CD4-positive, alpha-beta memory T cell (primary cell): ENCODE results near the gene ST14. TPM values are rescaled to one million over a fixed set of nuclear protein-coding genes. Genes with fewer than 3 reads are reported as not detected.
A peak's percentile ranks its signal among the peaks of the same experiment; 100 is the strongest.

Source experiments
- CTCF ChIA-PET: fragments of 350-600 bp; sonication (Branson Sonifier 250); formaldehyde crosslinking; loops from one replicate; lab custom pipeline; 2021; ENCODE audit warnings: inconsistent platforms; ENCODE audit not compliant: partially characterized antibody; lab: Charles Lee
- POLR2A ChIA-PET: fragments of 350-600 bp; sonication (Branson Sonifier 250); formaldehyde crosslinking; loops from one replicate; lab custom pipeline; 2021; ENCODE audit not compliant: partially characterized antibody; lab: Charles Lee
- DNase-seq, 5 donors: peaks; one replicate each; pipeline versions ENCODE4 v3.0.0 to v3.0.0-alpha.2; 2020 to 2022; ENCODE audit warnings: mixed read lengths in 1 of 5
- H3K27ac ChIP-seq: one replicate; pipeline ENCODE4 v1.7.0; 2013; ENCODE audit warnings: low read depth, low read length
- H3K27me3 ChIP-seq: 2 replicates; pipeline ENCODE4 v1.7.0; 2013; ENCODE audit warnings: mild to moderate bottlenecking, low read length, moderate library complexity; ENCODE audit not compliant: insufficient read depth
- H3K36me3 ChIP-seq: 2 replicates; pipeline ENCODE4 v1.7.0; 2013; ENCODE audit warnings: mild to moderate bottlenecking, low read length, moderate library complexity; ENCODE audit not compliant: insufficient read depth
- H3K4me1 ChIP-seq: 2 replicates; pipeline ENCODE4 v1.7.0; 2013; ENCODE audit warnings: mild to moderate bottlenecking, low read length, moderate library complexity; ENCODE audit not compliant: insufficient read depth
- H3K4me3 ChIP-seq, 2 donors: one replicate each; pipeline ENCODE4 v1.7.0; 2013; ENCODE audit warnings: low read length in 2 of 2, mild to moderate bottlenecking in 1 of 2
- H3K9me3 ChIP-seq, 2 donors: one replicate each; pipeline ENCODE4 v1.7.0; 2013; ENCODE audit warnings: low read length in 2 of 2, control low read depth in 1 of 2; ENCODE audit not compliant: control insufficient read depth in 1 of 2
- H3K27ac Mint-ChIP-seq, 7 donors: one replicate each; pipeline ENCODE4 v1.8.0; 2020 to 2021; ENCODE audit warnings: mixed read lengths in 7 of 7, mild to moderate bottlenecking in 6 of 7, inconsistent platforms in 3 of 7, moderate library complexity in 3 of 7
- H3K27me3 Mint-ChIP-seq, 2 donors: one replicate each; pipeline ENCODE4 v1.8.0; 2020 to 2021; ENCODE audit warnings: mixed read lengths in 2 of 2
- H3K36me3 Mint-ChIP-seq, 2 donors: one replicate each; pipeline ENCODE4 v1.8.0; 2020 to 2021; ENCODE audit warnings: mixed read lengths in 2 of 2, inconsistent platforms in 1 of 2, mild to moderate bottlenecking in 1 of 2
- H3K4me1 Mint-ChIP-seq, 4 donors: one replicate each; pipeline ENCODE4 v1.8.0; 2020 to 2021; ENCODE audit warnings: mixed read lengths in 4 of 4, mild to moderate bottlenecking in 1 of 4
- H3K4me3 Mint-ChIP-seq, 8 donors: one replicate each; pipeline ENCODE4 v1.8.0; 2020 to 2021; ENCODE audit warnings: mixed read lengths in 8 of 8, mild to moderate bottlenecking in 7 of 8, moderate library complexity in 6 of 8, inconsistent platforms in 3 of 8
- H3K9me3 Mint-ChIP-seq, 8 donors: one replicate each; pipeline ENCODE4 v1.8.0; 2020 to 2021; ENCODE audit warnings: mixed read lengths in 8 of 8, mild to moderate bottlenecking in 5 of 8, inconsistent platforms in 3 of 8, moderate library complexity in 1 of 8
- intact Hi-C: fragments of 100-400 bp; cut with micrococcal nuclease; formaldehyde crosslinking; loops from one replicate; pipeline ENCODE4 v1.15.1; 2023
- polyA plus RNA-seq, 2 donors: library from polyadenylated mRNA; unstranded; fragments of 300-500 nt; fragmentation: Illumina TruSeq; gene quantifications; one replicate each; pipeline ENCODE4 v1.2.3, GENCODE V29; 2021
- total RNA-seq, 2 experiments: library from RNA; stranded (reverse); gene quantifications; one replicate each; pipeline ENCODE4 v1.2.3, GENCODE V29; 2021

Gene ST14
- total RNA-seq = under 1 TPM; 0.72 to 0.79 TPM
- polyA plus RNA-seq = under 1 TPM in 1 of 2 donors, not detected in 1; 0.47 TPM

- intact Hi-C loops = no loop called here
These were observed at the start of gene ST14 for GRCh38 chr11:130159657-130160497. TSS of gene ST14 (plus strand) at chr11:130159782. CDS start at chr11:130159980, 198 bp downstream.

GRCh38 chr11:130110339-130111108 lies 49.1 kb upstream of the ST14 start:
- POLR2A ChIA-PET = no interaction called here
- Mint-ChIP-seq H3K27me3 (no peaks in the 10 kb centered on the region), H3K27ac (no peak overlapping the region), H3K36me3 (peaks cover 40 to 45% of the 10 kb centered on the region in 2 donors), H3K4me1 (peaks cover 0 to 4% (median 1%) of the 10 kb centered on the region in 4 donors), H3K4me3 (no peak overlapping the region), H3K9me3 (no peaks in the 10 kb centered on the region)
- CTCF ChIA-PET = interaction anchor here (0.8 kb wide), 1 partner anchor 22 kb away, joined by 4 read pairs; no protein-coding TSS in a partner anchor
- no peak overlapping the region for H3K4me3 ChIP-seq
- H3K9me3 ChIP-seq = no peaks in the 10 kb centered on the region
- no peak for DNase-seq
- intact Hi-C loops = no loop called here
- no peaks in the 10 kb centered on the region for H3K4me1 ChIP-seq
- no peak overlapping the region for H3K27ac ChIP-seq
- H3K36me3 ChIP-seq = peaks cover 6% of the 10 kb centered on the region
- H3K27me3 ChIP-seq = no peaks in the 10 kb centered on the region

More at GRCh38 chr11:130159657-130160497, at the start of gene ST14:
- H3K4me3 Mint-ChIP-seq = peak within 1 kb of the TSS; percentile 50 to 84 (median 67)
- no peaks in the 10 kb centered on the region for H3K36me3 Mint-ChIP-seq
- Histone ChIP-seq H3K27me3 (peaks cover 8% of the 10 kb centered on the region), H3K4me1 (peaks cover 6% of the 10 kb centered on the region), H3K27ac (no peak within 1 kb of the TSS), H3K36me3 (no peaks in the 10 kb centered on the region), H3K9me3 (no peaks in the 10 kb centered on the region), H3K4me3 (no peak within 1 kb of the TSS)
- H3K27me3 Mint-ChIP-seq = peaks cover 41 to 46% of the 10 kb centered on the region in 2 donors
- peaks cover 6 to 27% (median 15%) of the 10 kb centered on the region in 4 donors for H3K4me1 Mint-ChIP-seq
- H3K27ac Mint-ChIP-seq = peak within 1 kb of the TSS in 1 of 7 donors; percentile 47
- ChIA-PET CTCF (no interaction called here), POLR2A (no interaction called here)
- H3K9me3 Mint-ChIP-seq = no peaks in the 10 kb centered on the region
- DNase-seq = no peak

GRCh38 chr11:130112071-130112830 lies 47.3 kb upstream of the ST14 start:
- H3K9me3 Mint-ChIP-seq = no peaks in the 10 kb centered on the region
- intact Hi-C loops = no loop called here

GRCh38 chr11:130114281-130114680 lies 45.3 kb upstream of the ST14 start:
- peaks cover 17% of the 10 kb centered on the region for H3K4me1 ChIP-seq
- H3K4me3 ChIP-seq = no peak overlapping the region
- no peak overlapping the region for H3K27ac Mint-ChIP-seq
- no peaks in the 10 kb centered on the region for H3K27me3 ChIP-seq
- intact Hi-C loops = no loop called here
- peaks cover 32 to 38% of the 10 kb centered on the region in 2 donors for H3K36me3 Mint-ChIP-seq
- ChIA-PET POLR2A (no interaction called here), CTCF (interaction anchor here (1.2 kb wide), 1 partner anchor 18 kb away, joined by 4 read pairs; no protein-coding TSS in a partner anchor)
- H3K27me3 Mint-ChIP-seq = no peaks in the 10 kb centered on the region
- H3K27ac ChIP-seq = no peak overlapping the region
- DNase-seq = no peak
- peaks cover 0 to 1% (median 0%) of the 10 kb centered on the region in 8 donors for H3K9me3 Mint-ChIP-seq
- H3K9me3 ChIP-seq = no peaks in the 10 kb centered on the region
- peaks cover 10 to 14% (median 13%) of the 10 kb centered on the region in 4 donors for H3K4me1 Mint-ChIP-seq
- H3K36me3 ChIP-seq = peaks cover 6% of the 10 kb centered on the region
- H3K4me3 Mint-ChIP-seq = no peak overlapping the region

More at GRCh38 chr11:130112071-130112830, 47.3 kb upstream of the ST14 start:
- no peaks in the 10 kb centered on the region for H3K27me3 ChIP-seq
- CTCF ChIA-PET = interaction anchor here (1.1 kb wide), 1 partner anchor 20 kb away, joined by 4 read pairs; no protein-coding TSS in a partner anchor
- H3K36me3 ChIP-seq = peaks cover 6% of the 10 kb centered on the region
- no peaks in the 10 kb centered on the region for H3K4me1 ChIP-seq
- Mint-ChIP-seq H3K36me3 (peaks cover 33 to 38% of the 10 kb centered on the region in 2 donors), H3K4me1 (no peaks in the 10 kb centered on the region), H3K27ac (no peak overlapping the region), H3K4me3 (no peak overlapping the region), H3K27me3 (no peaks in the 10 kb centered on the region)
- no peak overlapping the region for H3K4me3 ChIP-seq
- H3K9me3 ChIP-seq = no peaks in the 10 kb centered on the region
- H3K27ac ChIP-seq = no peak overlapping the region
- no peak for DNase-seq
- POLR2A ChIA-PET = interaction anchor here (0.7 kb wide), 1 partner anchor 117 kb away, joined by 3 read pairs; no protein-coding TSS in a partner anchor

- peaks cover 21% of the 10 kb centered on the region for H3K4me1 ChIP-seq
- ChIA-PET CTCF (interaction anchor here (1.2 kb wide), 1 partner anchor 18 kb away, joined by 4 read pairs; no protein-coding TSS in a partner anchor), POLR2A (no interaction called here)
- peaks cover 6% of the 10 kb centered on the region for H3K36me3 ChIP-seq
- Mint-ChIP-seq H3K27ac (no peak overlapping the region), H3K36me3 (peaks cover 30 to 35% of the 10 kb centered on the region in 2 donors), H3K9me3 (peaks cover 0 to 1% (median 0%) of the 10 kb centered on the region in 8 donors), H3K4me3 (no peak overlapping the region), H3K27me3 (no peaks in the 10 kb centered on the region), H3K4me1 (peaks cover 13 to 18% (median 17%) of the 10 kb centered on the region in 4 donors)
- no peak for DNase-seq
- H3K4me3 ChIP-seq = no peak overlapping the region
- no peaks in the 10 kb centered on the region for H3K9me3 ChIP-seq
- H3K27ac ChIP-seq = no peak overlapping the region
- no peaks in the 10 kb centered on the region for H3K27me3 ChIP-seq
- intact Hi-C loops = no loop called here
These were observed 44.9 kb upstream of the ST14 start for GRCh38 chr11:130114726-130115125.

- Histone ChIP-seq H3K27ac (no peak overlapping the region), H3K36me3 (peaks cover 5% of the 10 kb centered on the region), H3K27me3 (no peaks in the 10 kb centered on the region), H3K4me3 (no peak overlapping the region), H3K9me3 (no peaks in the 10 kb centered on the region), H3K4me1 (peaks cover 21% of the 10 kb centered on the region)
- Mint-ChIP-seq H3K4me1 (peaks cover 15 to 22% (median 20%) of the 10 kb centered on the region in 4 donors), H3K36me3 (peaks cover 25 to 30% of the 10 kb centered on the region in 2 donors), H3K27me3 (no peaks in the 10 kb centered on the region), H3K9me3 (peaks cover 0 to 1% (median 0%) of the 10 kb centered on the region in 8 donors), H3K27ac (no peak overlapping the region), H3K4me3 (no peak overlapping the region)
- intact Hi-C loops = no loop called here
- DNase-seq = no peak
- POLR2A ChIA-PET = no interaction called here
- CTCF ChIA-PET = interaction anchor here (1.2 kb wide), 1 partner anchor 17 kb away, joined by 4 read pairs; no protein-coding TSS in a partner anchor
These were observed 44.4 kb upstream of the ST14 start for GRCh38 chr11:130115218-130115617.
